HG03565 (cell line): ENCODE results near the gene HTR1B.
A peak's percentile ranks its signal among the peaks of the same experiment; 100 is the strongest.

Experiments
- ATAC-seq: cut with Tn5 transposase; IDR thresholded peaks from one replicate; pipeline ENCODE4 v1.9.1; 2021; ENCODE audit warnings: mild to moderate bottlenecking, moderate library complexity; ENCODE audit not compliant: unreplicated experiment

HTR1B gene, protein sequence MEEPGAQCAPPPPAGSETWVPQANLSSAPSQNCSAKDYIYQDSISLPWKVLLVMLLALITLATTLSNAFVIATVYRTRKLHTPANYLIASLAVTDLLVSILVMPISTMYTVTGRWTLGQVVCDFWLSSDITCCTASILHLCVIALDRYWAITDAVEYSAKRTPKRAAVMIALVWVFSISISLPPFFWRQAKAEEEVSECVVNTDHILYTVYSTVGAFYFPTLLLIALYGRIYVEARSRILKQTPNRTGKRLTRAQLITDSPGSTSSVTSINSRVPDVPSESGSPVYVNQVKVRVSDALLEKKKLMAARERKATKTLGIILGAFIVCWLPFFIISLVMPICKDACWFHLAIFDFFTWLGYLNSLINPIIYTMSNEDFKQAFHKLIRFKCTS

DNA sequence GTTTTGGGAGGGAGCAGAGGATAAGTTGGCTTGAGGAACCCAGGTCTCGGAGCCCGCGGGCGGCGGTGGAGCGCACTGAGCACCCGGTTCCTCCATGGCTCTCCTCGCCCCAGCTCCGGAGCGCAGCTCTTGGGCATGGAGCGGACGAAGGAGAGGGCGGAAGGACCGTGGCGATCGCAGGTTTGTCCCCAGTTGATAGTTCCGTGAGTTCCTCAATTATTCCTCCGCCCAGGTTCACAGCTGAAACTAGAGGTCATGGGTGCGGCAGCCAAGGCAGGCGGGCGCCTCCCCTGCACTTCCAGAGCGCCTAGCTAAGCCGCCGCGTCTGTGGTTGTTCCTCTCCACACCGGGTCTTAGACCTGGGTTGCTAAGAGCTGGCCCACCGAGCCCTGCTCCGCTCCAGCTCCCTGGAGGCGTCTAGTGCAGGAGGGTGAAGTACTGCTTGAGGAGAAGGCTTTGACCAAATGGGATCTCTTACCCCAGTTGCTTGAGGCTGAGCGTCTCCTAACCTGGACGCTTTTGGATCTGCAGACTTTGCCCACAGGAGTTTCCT is at the start of gene HTR1B:
Gene HTR1B (minus strand): TSS at position 184 of the 553 bp plus-strand sequence. CDS start 88 bp downstream, at position 96.
- no peak for ATAC-seq

DNA sequence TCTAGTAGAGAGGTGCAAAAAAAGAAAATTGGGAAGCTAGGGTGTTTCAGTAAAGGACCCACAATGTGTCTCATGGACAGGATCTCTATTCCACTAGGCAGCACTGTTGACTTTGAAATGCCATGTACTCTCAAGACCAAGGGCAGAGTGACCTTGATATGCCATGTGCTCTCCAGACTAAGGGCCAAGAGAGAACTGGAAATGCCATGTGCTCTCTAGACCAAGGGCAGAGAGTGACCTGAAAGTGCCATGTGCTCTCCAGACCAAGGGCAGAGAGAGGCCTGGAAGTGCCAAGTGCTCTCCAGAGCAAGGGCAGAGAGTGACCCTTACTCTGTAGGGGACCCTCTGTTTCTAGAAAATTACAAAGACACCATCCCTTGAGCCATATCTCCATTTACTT is 49.3 kb upstream of the HTR1B start:
- no peak for ATAC-seq

DNA sequence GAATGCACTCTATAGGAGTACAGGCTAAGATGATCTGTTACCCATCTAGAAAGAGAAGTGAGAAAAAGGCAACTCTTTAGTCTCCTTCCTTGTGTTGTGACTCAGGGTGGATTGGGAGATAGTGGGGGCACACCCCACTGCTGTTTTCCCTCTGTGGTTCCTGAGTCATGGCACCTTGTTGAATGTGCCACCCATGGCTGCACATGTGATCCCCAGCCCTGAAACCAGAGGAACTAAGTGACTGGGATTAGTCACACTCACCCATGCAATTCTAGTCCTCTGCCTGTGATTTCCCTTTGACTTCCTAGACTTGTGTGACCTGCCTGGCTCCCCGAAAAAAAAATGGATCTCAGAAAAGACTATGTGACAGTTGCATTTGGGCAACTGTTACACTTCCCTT is 48.6 kb upstream of the HTR1B start:
- no peak for ATAC-seq

DNA sequence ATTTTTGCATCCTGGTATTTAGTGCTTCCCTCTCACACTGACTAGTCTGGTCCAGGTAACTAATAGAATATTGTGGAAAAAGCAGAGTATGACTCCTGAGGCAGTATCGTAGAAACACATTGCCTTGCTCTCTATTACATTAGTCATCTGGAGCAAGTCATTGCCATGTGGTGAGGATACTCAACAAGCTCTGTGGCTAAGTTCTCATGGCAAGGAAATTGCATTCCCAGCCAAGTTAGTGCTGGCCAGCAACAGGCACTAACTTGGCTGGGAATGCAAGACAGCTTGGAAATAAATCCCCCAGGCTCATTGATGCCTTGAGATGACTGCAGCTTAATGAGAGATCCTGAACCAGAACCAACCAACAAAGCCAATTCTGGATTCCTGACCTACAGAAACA is 39.7 kb upstream of the HTR1B start:
- ATAC-seq, result no peak

DNA sequence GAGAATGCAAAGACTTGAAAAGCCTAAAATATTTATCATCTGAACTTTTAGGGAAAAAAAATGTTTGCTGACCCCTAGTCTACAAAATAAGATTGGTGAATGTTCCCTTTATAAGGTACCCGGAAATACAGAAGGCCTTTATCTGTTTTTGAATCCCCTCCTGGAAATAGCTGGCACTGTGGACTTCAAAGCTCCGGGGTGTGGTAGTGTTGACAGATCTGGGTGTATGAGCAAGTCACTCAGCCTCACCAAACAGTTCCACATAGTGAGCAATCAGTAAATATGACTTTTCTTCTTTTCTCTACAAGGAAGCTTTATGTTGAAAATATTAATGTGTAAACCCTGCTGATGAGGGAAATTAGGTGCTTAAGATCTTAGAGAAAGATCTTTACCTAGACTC is 29.2 kb upstream of the HTR1B start:
- ATAC-seq, result no peak

DNA sequence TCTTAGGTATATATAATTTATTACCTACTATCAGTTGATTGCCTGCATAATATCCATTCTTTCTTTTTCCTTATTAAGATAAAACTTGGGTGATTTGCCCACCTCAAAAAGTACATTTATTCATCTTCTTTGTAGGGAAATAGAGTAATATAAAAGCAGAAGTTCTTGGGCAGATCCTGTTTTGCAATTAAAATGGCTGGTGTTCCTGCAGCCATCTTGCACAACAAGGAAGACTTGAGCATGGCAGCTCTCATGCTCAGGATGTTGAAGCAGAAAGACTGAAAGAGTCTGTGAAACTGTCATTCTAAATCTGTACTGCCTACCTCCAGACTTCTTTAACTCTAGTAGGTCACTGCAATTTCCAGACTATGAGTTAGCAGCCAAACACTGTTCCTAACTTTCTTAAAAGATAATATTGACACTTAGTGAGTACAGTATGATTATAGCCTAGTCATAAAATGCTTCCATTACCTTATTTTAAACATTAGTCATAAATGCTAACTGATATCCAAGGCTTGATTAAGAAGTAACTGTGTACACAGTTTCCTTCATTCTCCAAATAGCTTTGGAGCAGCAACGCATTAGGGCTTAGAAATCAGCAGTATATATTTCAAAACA is 24.6 kb upstream of the HTR1B start:
- ATAC-seq, result no peak

DNA sequence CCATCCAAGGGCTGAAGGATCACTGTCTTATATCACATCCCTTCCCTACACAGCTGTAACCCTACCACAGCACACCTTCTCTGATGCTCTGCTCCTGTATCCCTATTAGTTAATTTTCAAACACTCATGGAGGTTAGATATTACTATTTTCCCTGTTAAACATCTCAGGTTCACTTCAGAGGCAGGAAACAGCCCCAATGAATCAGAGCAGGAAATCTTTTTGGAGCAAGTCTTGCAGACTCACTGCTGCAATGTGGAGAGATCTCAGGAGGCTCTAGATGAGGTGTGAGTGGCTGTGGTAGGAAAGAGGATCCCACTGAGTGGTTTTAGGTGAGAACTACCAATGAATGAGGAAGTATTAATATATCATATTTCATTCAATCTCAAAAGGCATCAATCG is 19.7 kb upstream of the HTR1B start:
- no peak for ATAC-seq

DNA sequence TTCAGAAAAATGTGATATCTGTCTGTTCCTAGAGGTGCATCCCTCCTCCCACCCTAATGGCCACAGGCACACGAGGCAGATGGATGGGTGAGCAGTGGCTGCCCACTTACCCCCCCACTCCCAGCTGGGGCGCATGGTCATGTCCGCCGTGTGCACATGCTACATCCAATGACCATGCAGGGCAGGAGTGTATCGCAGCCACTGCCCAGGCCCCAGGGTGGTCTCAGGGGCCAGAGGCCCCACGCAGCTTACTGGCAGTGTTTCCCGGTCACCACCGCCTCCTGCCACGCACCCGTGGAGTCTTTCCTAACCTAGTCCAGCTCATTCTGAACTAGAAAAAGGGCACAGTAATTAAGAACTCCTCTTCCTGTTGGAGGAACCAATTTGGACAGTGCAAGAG is 11.7 kb upstream of the HTR1B start:
- no peak for ATAC-seq

DNA sequence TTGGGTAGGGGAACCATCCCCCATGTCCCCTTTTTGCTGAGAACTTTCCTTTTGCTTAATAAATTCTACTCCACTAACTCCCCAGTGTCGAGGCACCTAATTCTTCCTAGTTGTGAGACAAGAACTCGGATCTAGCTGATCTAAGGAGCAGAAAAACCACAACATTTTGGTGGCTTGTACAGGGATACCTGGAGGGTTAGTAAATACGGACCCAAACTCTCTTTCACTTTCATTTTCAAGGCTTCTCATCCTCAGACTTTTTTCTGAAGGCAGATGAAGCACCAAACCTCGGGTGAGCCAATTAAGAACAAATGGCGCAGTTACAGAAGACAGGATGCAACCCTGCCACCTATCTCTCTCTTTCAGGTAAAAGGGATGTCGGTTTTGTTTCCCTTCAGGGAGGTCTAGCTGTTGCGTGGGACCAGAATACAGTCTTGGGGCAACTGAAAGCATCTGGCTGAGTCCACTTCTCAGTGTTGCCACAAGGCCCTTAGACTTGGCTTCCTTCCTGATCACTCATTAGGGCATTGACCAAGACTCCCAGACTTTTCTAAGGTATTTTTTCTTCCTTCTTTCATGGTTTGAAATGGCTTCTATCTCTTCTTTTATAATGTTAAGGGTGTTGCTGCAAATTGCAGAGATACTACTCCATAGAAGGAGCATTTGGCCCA is 11.1 kb upstream of the HTR1B start:
- ATAC-seq, result no peak

DNA sequence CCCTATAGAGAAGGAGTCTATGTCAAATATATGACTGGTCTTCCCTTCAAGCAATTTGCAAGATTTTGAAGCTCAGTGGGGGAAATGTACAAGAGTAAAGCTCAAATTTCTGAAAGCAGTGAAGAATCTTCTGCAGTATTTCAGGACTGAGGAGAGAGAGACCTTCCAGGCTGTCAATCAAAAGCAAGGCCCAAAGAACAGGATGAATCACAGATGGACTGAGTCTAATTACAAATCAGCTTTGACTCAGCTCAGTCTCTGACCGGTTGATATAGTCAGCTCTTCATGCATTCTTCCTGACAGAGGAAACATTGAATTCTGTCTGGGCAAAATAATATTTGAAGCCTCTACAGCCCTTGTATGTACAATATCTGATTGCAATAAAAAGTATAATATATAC is 7.7 kb upstream of the HTR1B start:
- no peak for ATAC-seq

DNA sequence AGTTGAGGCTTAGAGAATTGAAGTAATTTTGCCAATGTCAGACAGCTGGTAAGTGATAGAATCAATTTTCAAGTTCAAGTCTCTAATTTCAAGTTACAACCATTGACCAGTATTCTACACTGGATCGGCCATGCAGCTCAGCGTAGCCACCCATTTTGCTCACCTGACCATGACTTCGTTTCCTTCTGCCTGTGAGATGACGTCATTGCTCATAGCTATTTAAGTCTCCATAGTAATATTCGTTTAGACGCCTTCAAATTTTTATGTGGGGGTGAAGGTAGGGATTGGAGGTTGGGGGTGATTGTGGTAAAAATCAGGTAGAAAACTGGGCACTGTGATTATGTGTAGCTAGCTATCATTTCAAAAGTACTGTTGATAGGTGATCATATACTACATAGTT is 5.6 kb upstream of the HTR1B start:
- ATAC-seq, result no peak

DNA sequence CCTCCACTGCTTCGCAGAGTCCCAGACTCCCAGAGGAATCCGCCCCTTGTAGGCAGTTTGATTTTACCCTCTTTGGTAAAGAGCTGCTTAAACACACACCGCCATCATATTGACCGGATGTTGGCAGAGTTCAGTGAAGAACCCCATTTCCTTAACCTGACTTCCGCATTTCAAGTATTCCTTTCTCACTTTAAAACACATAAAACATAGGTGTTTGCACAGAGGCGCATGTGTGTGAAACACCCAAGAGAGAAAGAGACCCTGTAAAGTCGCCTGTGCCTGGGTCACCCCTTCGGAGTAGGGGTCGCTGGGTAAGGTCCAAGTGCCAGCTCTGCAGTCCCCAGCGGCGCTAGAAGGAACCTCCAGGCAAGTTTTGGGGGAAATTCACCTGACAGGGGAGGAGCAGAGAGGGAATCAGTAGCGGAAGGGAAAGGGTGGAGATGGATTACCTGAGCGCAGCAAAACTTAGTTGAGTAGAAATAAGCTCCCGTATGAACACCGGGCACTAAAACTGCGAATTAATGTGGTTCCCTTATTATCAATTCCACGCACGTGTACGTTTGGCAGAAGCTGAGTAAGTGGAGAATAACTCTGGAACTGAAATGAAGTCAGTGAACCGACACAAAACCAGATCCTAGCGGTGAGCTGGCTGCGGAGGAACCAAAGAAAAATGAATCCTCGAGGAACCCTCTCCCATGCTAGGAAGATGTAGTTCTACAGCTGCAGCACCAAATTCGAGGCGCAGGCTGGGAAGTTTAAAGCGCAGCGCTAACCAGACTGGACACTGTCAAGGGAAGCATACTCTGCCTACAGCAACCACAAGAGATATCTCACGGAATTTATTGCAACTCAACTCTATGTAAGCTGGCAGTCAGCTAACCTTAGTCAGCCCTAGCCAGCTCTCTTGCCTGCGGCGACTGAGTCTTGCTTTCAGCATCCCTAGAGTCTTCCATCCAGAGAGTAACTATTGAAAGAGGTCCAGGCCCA is 3.5 kb upstream of the HTR1B start:
- peak; percentile 63 for ATAC-seq

DNA sequence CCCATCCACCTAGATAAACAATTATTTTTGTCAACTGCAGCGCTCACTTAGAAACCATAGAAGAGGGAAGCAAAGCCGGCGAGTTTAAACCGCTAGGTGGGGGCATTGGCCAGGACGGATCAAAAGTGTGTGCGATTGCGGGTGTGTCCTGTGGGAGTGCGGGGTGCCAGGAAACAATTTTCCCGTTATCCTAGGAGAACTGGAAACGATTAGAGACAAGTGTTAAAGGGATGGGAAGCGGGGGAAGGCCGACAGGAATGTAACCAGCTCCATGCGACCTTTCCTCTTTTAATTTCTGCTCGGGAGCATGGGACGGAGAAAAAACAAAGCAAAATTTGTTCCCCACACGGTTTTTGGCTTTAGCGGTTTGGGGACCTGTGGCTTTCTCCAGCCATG is 2.8 kb upstream of the HTR1B start:
- ATAC-seq, result peak; percentile 64

DNA sequence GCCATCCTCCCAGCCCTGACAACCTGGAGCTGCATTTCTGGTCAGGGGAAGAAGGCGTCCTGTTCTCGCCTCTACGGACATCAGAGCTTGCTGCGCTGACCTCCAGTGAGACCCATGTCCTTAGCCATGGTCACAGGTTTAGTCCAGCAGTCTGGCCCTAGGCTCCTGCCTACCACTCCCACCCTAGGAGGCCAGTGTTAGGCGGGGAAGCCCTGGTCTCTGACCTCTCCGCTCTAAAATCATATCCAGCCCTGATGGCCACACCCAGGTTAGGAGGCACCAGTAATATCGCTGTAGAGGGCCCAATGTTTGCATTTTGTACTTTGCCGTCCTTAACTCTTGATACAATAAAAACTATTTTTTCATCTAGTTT is 1.2 kb upstream of the HTR1B start:
- no peak for ATAC-seq

DNA sequence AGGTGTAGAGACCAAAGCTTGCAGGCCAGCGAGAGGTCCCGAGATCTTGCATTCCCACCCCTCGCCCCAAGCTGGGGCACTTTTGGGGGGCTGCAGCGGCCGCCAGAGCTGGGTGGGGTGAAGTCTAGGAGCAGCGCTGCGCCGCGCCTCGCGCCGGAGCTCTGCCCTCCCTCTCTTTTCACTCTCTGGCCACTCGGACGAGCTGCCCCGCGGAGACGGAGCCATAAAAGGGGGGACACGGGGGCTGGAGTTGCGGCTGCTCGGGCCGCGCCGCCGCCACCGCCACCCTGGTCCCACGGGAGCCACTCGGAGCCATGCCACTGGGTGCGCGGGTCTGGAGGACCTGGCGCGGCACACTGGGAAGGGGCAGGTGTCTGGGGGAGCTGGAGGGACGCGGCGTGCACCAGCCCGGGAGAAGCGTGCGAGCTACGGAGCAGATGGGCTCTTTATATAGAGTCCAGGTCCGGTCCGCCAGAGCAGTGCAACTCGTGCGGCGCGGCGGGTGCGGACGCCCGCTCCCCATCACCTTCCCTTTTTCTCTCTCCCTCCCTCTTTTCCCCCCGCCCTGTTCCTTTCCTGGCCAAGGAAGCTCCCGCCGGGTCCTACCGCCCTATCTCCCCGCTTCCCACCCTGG is 687 bp upstream of the HTR1B start:
- no peak for ATAC-seq

DNA sequence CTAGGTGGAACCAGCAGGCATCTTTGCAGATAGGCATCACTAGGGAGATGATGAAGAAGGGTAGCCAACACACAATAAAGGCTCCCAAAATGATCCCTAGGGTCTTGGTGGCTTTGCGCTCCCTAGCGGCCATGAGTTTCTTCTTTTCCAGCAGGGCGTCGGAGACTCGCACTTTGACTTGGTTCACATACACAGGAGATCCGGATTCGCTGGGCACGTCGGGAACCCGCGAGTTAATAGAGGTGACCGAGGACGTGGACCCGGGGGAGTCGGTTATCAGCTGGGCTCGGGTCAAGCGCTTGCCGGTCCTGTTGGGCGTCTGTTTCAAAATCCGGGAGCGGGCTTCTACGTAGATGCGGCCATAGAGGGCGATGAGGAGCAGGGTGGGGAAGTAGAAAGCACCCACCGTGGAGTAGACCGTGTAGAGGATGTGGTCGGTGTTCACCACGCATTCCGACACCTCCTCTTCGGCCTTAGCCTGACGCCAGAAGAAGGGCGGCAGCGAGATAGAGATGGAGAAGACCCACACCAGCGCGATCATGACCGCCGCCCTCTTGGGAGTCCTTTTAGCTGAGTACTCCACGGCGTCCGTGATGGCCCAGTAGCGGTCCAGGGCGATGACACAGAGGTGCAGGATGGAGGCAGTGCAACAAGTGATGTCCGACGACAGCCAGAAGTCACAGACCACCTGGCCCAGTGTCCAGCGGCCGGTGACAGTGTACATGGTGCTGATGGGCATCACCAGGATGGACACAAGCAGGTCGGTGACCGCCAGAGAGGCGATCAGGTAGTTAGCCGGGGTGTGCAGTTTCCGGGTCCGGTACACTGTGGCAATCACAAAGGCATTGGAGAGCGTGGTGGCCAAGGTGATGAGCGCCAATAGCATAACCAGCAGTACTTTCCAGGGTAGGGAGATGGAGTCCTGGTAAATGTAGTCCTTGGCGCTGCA is 658 bp downstream of the HTR1B start:
- no peak for ATAC-seq

DNA sequence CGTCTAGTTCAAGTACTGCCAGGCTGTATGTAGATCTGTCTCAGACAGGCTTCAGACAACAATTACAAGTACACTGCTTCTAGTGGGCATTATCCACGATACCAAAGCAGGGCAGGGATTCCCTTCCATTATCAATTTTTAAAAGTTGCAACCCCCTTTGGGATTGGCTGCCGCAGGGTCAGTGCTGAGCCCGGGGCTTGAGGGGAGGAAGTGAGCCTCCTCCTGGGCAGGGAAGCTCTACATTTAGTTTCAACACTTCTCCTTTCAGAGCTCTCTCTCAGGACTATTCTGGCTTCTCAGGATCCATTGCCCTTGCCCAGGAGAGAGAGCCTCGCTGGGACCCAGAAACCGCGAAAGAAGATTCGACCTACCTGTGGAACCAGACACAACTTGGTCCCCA is 1.5 kb downstream of the HTR1B start:
- no peak for ATAC-seq

DNA sequence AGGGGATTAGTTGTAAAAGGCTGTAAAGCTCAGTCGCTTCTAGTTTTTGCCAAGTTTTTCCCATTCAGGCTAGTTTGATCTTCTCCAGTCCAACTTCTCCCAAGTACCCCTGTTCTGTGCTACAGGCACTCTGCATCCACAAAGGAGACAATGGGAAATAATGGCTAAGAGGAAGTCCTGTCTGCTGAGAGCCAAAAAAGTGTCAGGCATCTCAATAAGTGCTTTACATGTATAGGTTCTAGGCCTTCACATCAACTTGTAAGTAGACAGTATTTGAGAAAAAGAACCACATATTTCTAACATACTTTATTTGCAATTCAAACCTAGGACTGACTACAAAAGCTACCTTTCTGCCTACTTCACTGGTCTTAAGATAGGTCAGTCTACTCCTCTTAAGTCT is 4.9 kb downstream of the HTR1B start:
- ATAC-seq, result no peak

DNA sequence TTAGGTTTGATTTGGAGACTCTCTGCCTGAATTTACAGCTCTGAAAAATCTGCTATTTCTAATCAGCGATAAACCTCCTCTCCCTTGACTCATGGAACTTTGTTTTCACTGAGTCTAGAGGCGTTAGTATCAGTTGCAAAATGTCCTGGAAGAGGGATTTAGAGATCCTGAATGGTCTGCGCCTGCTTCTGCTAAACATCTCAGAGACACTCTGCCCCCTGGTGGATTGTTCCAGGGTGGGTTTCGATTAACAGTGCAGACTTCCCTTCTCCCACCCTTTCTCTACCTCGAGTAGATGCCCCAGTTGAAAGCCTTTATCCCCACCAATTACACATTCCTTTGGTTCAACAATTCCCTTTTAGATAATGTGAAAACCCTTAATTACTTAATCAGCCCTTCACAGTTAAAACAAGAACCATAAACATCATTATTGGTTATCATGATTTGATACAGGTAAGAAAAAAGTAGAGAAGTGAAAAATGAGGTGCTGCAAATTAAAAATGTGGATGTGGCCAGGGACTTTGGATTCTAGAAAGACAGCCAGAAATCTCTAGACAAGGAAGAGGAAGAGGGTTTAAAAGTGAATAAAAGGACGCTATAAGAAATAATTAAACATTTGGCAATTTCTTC is 5.5 kb downstream of the HTR1B start:
- peak; percentile 77 for ATAC-seq
